Fibroblast of villous mesenchyme (primary cell): ENCODE results near the gene NKAIN4. TPM values are rescaled to one million over a fixed set of nuclear protein-coding genes. Genes with fewer than 3 reads are reported as not detected.
A peak's percentile ranks its signal among the peaks of the same experiment; 100 is the strongest.

ENCODE experiments used
- DNase-seq: peaks from one replicate; pipeline ENCODE4 v3.0.0-alpha.2; 2010; ENCODE audit warnings: low read depth
- H3K4me3 ChIP-seq: 2 replicates; pipeline ENCODE4 v1.5.1; 2011; ENCODE audit warnings: low read depth, mild to moderate bottlenecking, low read length
- total RNA-seq: library from RNA; depleted of rRNA; stranded (reverse); fragments of >200 nt; gene quantifications from 2 replicates; pipeline ENCODE4 v1.2.3, GENCODE V29; 2012
- TF ChIP-seq, protein P1 (sequence below): IDR thresholded peaks from 2 replicates; pipeline ENCODE4 v1.5.1; 2012; ENCODE audit warnings: low read depth, mild to moderate bottlenecking, low read length; ENCODE audit not compliant: insufficient read depth

Gene NKAIN4
- total RNA-seq, 1 donor = not detected

DNA sequence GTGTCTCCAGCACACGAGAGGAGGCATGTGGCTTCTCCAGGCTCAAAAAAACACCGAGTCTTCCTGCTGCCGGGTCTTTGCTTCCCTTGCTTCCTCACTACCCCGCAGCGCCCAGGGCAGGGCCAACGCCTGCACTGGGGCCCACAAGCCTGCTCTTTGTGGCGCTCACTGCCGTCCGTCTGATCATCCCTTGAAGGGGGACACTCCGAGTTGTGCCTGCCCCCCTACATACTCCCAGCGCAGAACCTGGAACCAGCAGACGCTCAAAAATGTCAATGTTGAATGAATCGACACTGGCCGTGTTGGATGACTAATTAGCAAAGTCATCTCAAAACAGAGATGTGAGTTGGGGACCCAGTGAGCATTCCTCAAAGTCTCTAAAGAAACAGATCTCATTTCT lies 10.3 kb upstream of the NKAIN4 start:
- TF ChIP-seq, protein P1, sequence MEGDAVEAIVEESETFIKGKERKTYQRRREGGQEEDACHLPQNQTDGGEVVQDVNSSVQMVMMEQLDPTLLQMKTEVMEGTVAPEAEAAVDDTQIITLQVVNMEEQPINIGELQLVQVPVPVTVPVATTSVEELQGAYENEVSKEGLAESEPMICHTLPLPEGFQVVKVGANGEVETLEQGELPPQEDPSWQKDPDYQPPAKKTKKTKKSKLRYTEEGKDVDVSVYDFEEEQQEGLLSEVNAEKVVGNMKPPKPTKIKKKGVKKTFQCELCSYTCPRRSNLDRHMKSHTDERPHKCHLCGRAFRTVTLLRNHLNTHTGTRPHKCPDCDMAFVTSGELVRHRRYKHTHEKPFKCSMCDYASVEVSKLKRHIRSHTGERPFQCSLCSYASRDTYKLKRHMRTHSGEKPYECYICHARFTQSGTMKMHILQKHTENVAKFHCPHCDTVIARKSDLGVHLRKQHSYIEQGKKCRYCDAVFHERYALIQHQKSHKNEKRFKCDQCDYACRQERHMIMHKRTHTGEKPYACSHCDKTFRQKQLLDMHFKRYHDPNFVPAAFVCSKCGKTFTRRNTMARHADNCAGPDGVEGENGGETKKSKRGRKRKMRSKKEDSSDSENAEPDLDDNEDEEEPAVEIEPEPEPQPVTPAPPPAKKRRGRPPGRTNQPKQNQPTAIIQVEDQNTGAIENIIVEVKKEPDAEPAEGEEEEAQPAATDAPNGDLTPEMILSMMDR = no peak
- H3K4me3 ChIP-seq = no peak overlapping the region
- no peak for DNase-seq

DNA sequence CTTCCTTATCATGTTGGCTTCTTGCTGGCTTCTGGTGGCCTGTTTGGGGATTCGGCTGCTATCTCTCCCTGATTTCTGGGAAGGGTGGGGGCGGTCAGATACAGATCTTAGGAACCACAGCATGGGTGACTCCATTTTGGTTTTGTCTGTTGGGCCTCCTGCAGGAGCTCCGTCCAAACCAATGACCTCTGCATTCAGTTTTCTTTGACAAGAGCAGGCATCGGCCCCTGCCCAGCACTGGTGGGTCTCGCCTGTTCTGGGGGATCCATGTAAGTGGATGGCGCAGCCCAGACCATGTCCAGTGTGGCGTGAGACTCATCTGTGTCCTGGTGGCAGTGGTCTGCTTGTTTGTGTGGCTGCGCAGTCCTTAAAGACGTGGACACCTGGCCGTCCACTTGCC lies 9.7 kb upstream of the NKAIN4 start:
- TF ChIP-seq, protein P1 = no peak
- no peak for DNase-seq
- no peak overlapping the region for H3K4me3 ChIP-seq

DNA sequence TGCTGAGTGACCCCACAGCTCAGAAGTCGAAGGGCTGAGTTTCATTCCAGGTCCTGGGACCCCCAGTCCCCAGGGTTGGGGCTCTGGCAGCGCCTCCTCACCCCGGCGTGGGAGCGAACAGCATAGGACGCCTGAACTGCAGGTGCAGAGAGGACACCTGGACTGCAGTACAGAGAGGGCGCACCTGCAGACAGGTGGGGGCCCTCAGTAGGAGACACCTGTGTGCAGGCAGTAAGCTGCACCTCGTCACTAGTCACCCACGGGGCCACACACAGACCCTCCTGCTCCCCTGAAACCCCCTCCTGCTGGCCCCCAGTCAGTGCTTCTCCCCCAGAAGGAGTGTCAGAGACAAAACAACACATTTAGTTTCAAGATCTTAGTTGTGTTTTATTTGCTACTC lies 8.6 kb upstream of the NKAIN4 start:
- no peak for DNase-seq
- TF ChIP-seq, protein P1 = no peak
- H3K4me3 ChIP-seq = no peak overlapping the region

DNA sequence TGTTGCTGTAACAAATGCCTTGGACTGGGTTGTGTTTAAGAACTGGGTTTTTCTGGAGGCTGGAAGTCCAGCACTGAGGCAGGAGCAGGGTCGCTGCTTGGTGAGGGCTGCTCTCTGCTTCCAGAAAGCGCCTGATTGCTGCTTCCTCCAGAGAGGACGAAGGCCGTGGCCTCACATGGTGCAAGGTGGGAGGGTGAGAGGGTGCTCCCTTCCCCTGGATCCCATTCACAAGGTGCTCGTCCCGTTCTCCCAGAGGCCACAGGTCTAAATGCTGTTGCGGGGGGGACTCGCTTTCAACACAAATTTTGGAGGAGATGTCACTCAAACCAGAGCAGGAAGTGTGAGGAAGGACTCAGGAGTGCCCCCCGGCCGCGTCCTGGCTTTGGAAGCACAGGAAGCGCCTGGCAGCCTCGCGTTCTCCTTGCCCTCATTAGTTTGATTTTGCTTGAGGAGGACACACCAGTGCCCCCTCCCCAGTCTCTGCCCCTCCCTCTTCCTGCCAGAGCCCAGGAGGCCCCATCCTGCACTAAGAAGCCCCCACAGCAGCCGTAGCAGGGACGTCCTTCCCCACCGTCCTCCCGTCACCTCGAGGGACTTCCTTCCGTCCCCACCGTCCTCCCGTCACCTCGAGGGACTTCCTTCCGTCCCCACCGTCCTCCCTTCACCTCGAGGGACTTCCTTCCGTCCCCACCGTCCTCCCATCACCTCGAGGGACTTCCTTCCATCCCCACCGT lies 7.7 kb upstream of the NKAIN4 start:
- DNase-seq = no peak
- H3K4me3 ChIP-seq = no peak overlapping the region
- TF ChIP-seq, protein P1 = no peak

DNA sequence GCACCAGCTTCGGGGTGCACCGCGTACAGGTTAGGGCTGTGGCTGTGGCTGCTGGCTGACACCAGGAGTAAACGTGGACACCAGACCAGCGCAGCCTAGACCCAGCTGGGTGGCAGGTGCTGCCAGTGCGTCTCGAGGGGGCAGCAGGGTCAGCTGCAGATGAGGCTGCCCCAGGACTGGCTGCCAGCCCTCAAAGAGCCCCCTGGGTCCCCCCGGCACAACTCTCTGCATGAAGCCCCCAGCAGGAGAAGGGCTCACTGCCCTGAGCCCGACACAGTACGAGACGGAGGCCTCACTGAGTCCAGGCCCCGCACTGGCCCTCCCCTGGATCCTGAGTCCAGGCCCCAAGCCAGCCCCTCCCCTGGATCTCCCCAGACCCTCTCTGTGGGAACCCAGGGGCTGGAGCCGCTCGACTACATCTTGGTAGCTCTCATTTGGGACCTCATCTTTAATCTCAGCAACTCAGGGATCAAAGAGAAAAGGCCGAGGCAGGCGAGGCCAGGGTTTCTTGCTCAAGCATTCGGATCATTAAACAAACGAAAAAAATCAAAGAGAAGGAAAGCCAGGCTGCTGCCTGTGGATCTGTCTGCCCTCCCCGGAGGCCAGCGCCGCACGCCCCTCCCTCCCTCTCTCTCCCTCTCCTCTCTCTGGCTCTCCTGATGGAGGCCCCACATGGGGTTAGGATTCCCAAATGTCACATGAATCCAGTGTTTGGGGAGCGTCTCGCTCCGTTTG lies 7.0 kb upstream of the NKAIN4 start:
- no peak overlapping the region for H3K4me3 ChIP-seq
- TF ChIP-seq, protein P1 = no peak
- DNase-seq = peak; percentile 17

DNA sequence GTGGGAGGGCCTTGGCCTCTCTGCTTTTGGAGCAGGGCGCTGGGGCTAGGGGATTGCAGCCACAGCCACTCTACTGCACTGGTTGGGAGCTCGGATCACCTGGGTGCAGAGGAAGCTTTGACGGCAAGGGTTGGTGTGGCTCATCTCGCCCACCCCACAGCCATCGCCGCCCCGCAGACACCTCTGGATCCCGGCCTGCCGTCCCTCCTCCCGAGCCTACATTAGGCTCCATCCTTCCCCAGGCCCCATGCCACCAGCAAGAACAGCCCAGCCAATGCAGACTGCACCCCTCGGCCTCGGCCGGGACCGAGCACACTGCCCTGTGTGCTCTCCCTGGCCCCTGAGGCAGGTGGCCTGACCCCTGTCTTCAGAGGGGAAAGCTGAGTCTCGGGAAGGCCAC lies 6.3 kb upstream of the NKAIN4 start:
- no peak overlapping the region for H3K4me3 ChIP-seq
- TF ChIP-seq, protein P1 = no peak
- no peak for DNase-seq
